Ishikawa (cell line): Measurements from ENCODE around the gene ADCY10.

Experiments
- CREB1 ChIP-seq: IDR thresholded peaks from 2 replicates; pipeline ENCODE4 v1.6.1; 2012; ENCODE audit warnings: low read depth
- EP300 ChIP-seq: IDR thresholded peaks from 2 replicates; pipeline ENCODE4 v1.6.1; 2012; ENCODE audit warnings: borderline replicate concordance
- FOXM1 ChIP-seq: IDR thresholded peaks from 2 replicates; pipeline ENCODE4 v1.6.1; 2012; ENCODE audit warnings: low read depth, borderline replicate concordance
- NFIC ChIP-seq: IDR thresholded peaks from 2 replicates; pipeline ENCODE4 v1.6.1; 2012

- no peak for TF ChIP-seq EP300
- TF ChIP-seq CREB1, result no peak
- TF ChIP-seq NFIC, result no peak
- no peak for TF ChIP-seq FOXM1
These were observed 50.0 kb downstream of the ADCY10 start for GRCh38 chr1:167863921-167864279.
